Small intestine (tissue), 7 donors: ENCODE data around the gene ZNF620. TPM values are rescaled to one million over a fixed set of nuclear protein-coding genes. Genes with fewer than 3 reads are reported as not detected.
A peak's percentile ranks its signal among the peaks of the same experiment; 100 is the strongest.

ENCODE experiments used
- DNase-seq, 2 donors: peaks; one replicate each; pipeline versions ENCODE4 v3.0.0 to v3.0.0-alpha.2; 2013
- FAIRE-seq: peaks from 2 replicates; lab custom pipeline; 2012; peaks lifted over from hg19 to GRCh38; lab: Jason Lieb, UNC
- H3K27ac ChIP-seq, 3 donors: one replicate each; pipeline ENCODE4 v1.5.1; 2013; ENCODE audit warnings: low read length in 2 of 3, mild to moderate bottlenecking in 2 of 3, control low read depth in 1 of 3, inconsistent platforms in 1 of 3, low read depth in 1 of 3, moderate library complexity in 1 of 3
- H3K27me3 ChIP-seq, 3 donors: one replicate each; pipeline ENCODE4 v1.6.1; 2013; ENCODE audit warnings: low read length in 3 of 3, inconsistent platforms in 1 of 3; ENCODE audit not compliant: control insufficient read depth in 3 of 3, insufficient read depth in 3 of 3
- H3K36me3 ChIP-seq, 3 donors: one replicate each; pipeline ENCODE4 v1.6.1; 2013; ENCODE audit warnings: low read length in 3 of 3, inconsistent platforms in 1 of 3, low read depth in 1 of 3, mild to moderate bottlenecking in 1 of 3, moderate library complexity in 1 of 3; ENCODE audit not compliant: control insufficient read depth in 3 of 3, insufficient read depth in 2 of 3
- H3K4me1 ChIP-seq, 3 donors: one replicate each; pipeline ENCODE4 v1.6.1; 2013; ENCODE audit warnings: low read length in 2 of 3, inconsistent platforms in 1 of 3, low read depth in 1 of 3, mild to moderate bottlenecking in 1 of 3, moderate library complexity in 1 of 3; ENCODE audit not compliant: control insufficient read depth in 3 of 3, insufficient read depth in 2 of 3
- H3K4me3 ChIP-seq, 3 donors: one replicate each; pipeline ENCODE4 v1.5.1; 2013; ENCODE audit warnings: low read length in 3 of 3, control low read depth in 1 of 3, inconsistent platforms in 1 of 3, low read depth in 1 of 3, mild to moderate bottlenecking in 1 of 3, moderate library complexity in 1 of 3
- H3K9me3 ChIP-seq, 2 donors: one replicate each; pipeline ENCODE4 v1.6.1; 2013; ENCODE audit warnings: low read depth in 1 of 2, low read length in 1 of 2; ENCODE audit not compliant: control insufficient read depth in 2 of 2, insufficient read depth in 1 of 2
- WGBS, 3 donors: extraction: QIAGEN DNeasy Blood & Tissue Kit; methylation state at CpG; one replicate each; pipeline ENCODE4 v1.1.7; 2013; 5-methylcytosine and 5-hydroxymethylcytosine counted together
- polyA plus RNA-seq, 4 donors: library from polyadenylated mRNA; stranded (reverse) in 3 of 4; unstranded in 1 of 4; fragments of 200-250 nt in 3 of 4; fragments of 120-200 nt in 1 of 4; gene quantifications; one replicate each; pipeline versions ENCODE4 v1.2.1 to v1.2.3, GENCODE V29; 2013
- donor health status: healthy with polysubstance abuse.
- donor health status: control.
- donor health status: control.
- donor health status: Bipolar disorder and iron deficiency.
- donor health status: healthy.

Gene ZNF620
- polyA plus RNA-seq, 4 donors, result 0.54 to 8.4 (median 2.1) TPM

- H3K36me3 ChIP-seq, result peaks cover 4 to 39% (median 11%) of the 10 kb centered on the region in 3 donors
- DNase-seq (no peak), FAIRE-seq (no peak)
- no peak overlapping the region for H3K27ac ChIP-seq
- no peak overlapping the region for H3K4me3 ChIP-seq
- no peaks in the 10 kb centered on the region for H3K27me3 ChIP-seq
- no peaks in the 10 kb centered on the region for H3K9me3 ChIP-seq
- H3K4me1 ChIP-seq, result peaks cover 0 to 4% (median 2%) of the 10 kb centered on the region in 3 donors
- 87 to 96% (median 90%) methylated on average over 2 of the region's 2 CpGs for WGBS, 3 donors
Measured at GRCh38 chr3:40463579-40463978, 42.3 kb upstream of the ZNF620 start.

GRCh38 chr3:40464339-40465110 lies 41.3 kb upstream of the ZNF620 start:
- Histone ChIP-seq H3K4me3 (no peak overlapping the region), H3K4me1 (no peaks in the 10 kb centered on the region), H3K27me3 (no peaks in the 10 kb centered on the region), H3K9me3 (no peaks in the 10 kb centered on the region), H3K36me3 (peaks cover 4 to 32% (median 11%) of the 10 kb centered on the region in 3 donors), H3K27ac (no peak overlapping the region)
- no peak for DNase-seq
- FAIRE-seq, result no peak
- WGBS, 3 donors, result 61 to 80% (median 61%) methylated on average over 8 to 9 of the region's 9 CpGs

GRCh38 chr3:40465111-40465407 lies 40.8 kb upstream of the ZNF620 start:
- DNase-seq (no peak), FAIRE-seq (no peak)
- Histone ChIP-seq H3K4me1 (no peaks in the 10 kb centered on the region), H3K27ac (no peak overlapping the region), H3K9me3 (no peaks in the 10 kb centered on the region), H3K27me3 (no peaks in the 10 kb centered on the region), H3K4me3 (no peak overlapping the region), H3K36me3 (peaks cover 4 to 32% (median 11%) of the 10 kb centered on the region in 3 donors)
- 84 to 92% (median 90%) methylated on average over 4 of the region's 4 CpGs for WGBS, 3 donors

- H3K27me3 ChIP-seq, result no peaks in the 10 kb centered on the region
- H3K4me1 ChIP-seq, result no peaks in the 10 kb centered on the region
- no peak overlapping the region for H3K4me3 ChIP-seq
- WGBS, 3 donors, result 91 to 95% (median 94%) methylated on average over 2 of the region's 2 CpGs
- FAIRE-seq, result no peak
- H3K27ac ChIP-seq, result no peak overlapping the region
- H3K36me3 ChIP-seq, result peaks cover 4 to 28% (median 11%) of the 10 kb centered on the region in 3 donors
- DNase-seq, result no peak
- no peaks in the 10 kb centered on the region for H3K9me3 ChIP-seq
Measured at GRCh38 chr3:40465456-40465855, 40.4 kb upstream of the ZNF620 start.

GRCh38 chr3:40468018-40468417 lies 37.8 kb upstream of the ZNF620 start:
- Histone ChIP-seq H3K4me1 (no peaks in the 10 kb centered on the region), H3K4me3 (no peak overlapping the region), H3K27ac (no peak overlapping the region), H3K36me3 (peaks cover 2 to 7% (median 5%) of the 10 kb centered on the region in 3 donors), H3K9me3 (no peaks in the 10 kb centered on the region), H3K27me3 (no peaks in the 10 kb centered on the region)
- 73 to 82% (median 73%) methylated on average over 4 of the region's 4 CpGs for WGBS, 3 donors
- no peak for FAIRE-seq
- no peak for DNase-seq

- WGBS, 3 donors, result 65 to 82% (median 75%) methylated on average over 4 of the region's 4 CpGs
- H3K9me3 ChIP-seq, result no peaks in the 10 kb centered on the region
- FAIRE-seq, result no peak
Measured at GRCh38 chr3:40470701-40471100, 35.1 kb upstream of the ZNF620 start.

GRCh38 chr3:40476478-40477470 lies 29.1 kb upstream of the ZNF620 start, which contains the start of gene ZNF619:
Gene ZNF619 (plus strand): TSS chr3:40477122. CDS start chr3:40477980, 858 bp downstream.
- WGBS, 3 donors, result 3 to 9% (median 5%) methylated on average over 48 of the region's 48 CpGs
- no peaks in the 10 kb centered on the region for H3K27me3 ChIP-seq
- no peak for FAIRE-seq
- H3K4me1 ChIP-seq, result peaks cover 0 to 8% (median 2%) of the 10 kb centered on the region in 3 donors
- peak within 1 kb of the TSS; percentile 76 to 96 (median 94) for H3K4me3 ChIP-seq
- peak; percentile 81 to 90 for DNase-seq
- H3K27ac ChIP-seq, result peak within 1 kb of the TSS; percentile 59 to 87 (median 63)
- H3K9me3 ChIP-seq, result no peaks in the 10 kb centered on the region
- peaks cover 0 to 5% (median 0%) of the 10 kb centered on the region in 3 donors for H3K36me3 ChIP-seq

More at GRCh38 chr3:40470701-40471100, 35.1 kb upstream of the ZNF620 start:
- Histone ChIP-seq H3K27ac (no peak overlapping the region), H3K4me1 (no peaks in the 10 kb centered on the region), H3K4me3 (no peak overlapping the region), H3K27me3 (no peaks in the 10 kb centered on the region), H3K36me3 (no peaks in the 10 kb centered on the region)
- DNase-seq, result no peak

- H3K9me3 ChIP-seq, result no peaks in the 10 kb centered on the region
- no peak for FAIRE-seq
- peaks cover 0 to 8% (median 2%) of the 10 kb centered on the region in 3 donors for H3K4me1 ChIP-seq
- peaks cover 0 to 13% (median 2%) of the 10 kb centered on the region in 3 donors for H3K36me3 ChIP-seq
- H3K27ac ChIP-seq, result no peak overlapping the region
- DNase-seq, result no peak
- 26 to 53% (median 37%) methylated on average over 4 of the region's 4 CpGs for WGBS, 3 donors
- H3K27me3 ChIP-seq, result no peaks in the 10 kb centered on the region
- peak overlapping the region in 2 of 3 donors; percentile 76 to 94 for H3K4me3 ChIP-seq
Measured at GRCh38 chr3:40477666-40478065, 28.2 kb upstream of the ZNF620 start.
